MCF 10A (cell line): ENCODE measurements around the gene DRG2. TPM values are rescaled to one million over a fixed set of nuclear protein-coding genes. Genes with fewer than 3 reads are reported as not detected.

Experiments
- BruUV-seq: library from RNA; stranded (reverse); fragments of 400-500 nt; replicated peaks from 2 replicates; lab custom pipeline; 2021; lab: Mats Ljungman, UMichigan
- CTCF ChIA-PET: fragments of 300-600 bp; sonication (Branson Sonifier 250); formaldehyde crosslinking; extraction: SDS; loops from one replicate; lab custom pipeline; 2021; ENCODE audit warnings: antibody characterized with exemption, inconsistent platforms; lab: Yijun Ruan, JAX
- POLR2A ChIA-PET: fragments of 300-600, 350-650 bp; sonication (Branson Sonifier 250); formaldehyde crosslinking; extraction: SDS; loops from one replicate; lab custom pipeline; 2020; ENCODE audit warnings: antibody characterized with exemption, inconsistent platforms; lab: Yijun Ruan, JAX
- DNase-seq: peaks from one replicate; pipeline ENCODE4 v3.0.0-alpha.2; 2018; ENCODE audit not compliant: unreplicated experiment
- H3K27ac Mint-ChIP-seq: one replicate; pipeline ENCODE4 v1.8.0; 2022; ENCODE audit warnings: mild to moderate bottlenecking, low read depth, mixed read lengths; ENCODE audit not compliant: unreplicated experiment
- H3K27me3 Mint-ChIP-seq: one replicate; pipeline ENCODE4 v1.8.0; 2022; ENCODE audit warnings: mixed read lengths; ENCODE audit not compliant: insufficient read depth, unreplicated experiment
- H3K36me3 Mint-ChIP-seq: one replicate; pipeline ENCODE4 v1.8.0; 2022; ENCODE audit warnings: mild to moderate bottlenecking, moderate library complexity, mixed read lengths; ENCODE audit not compliant: insufficient read depth, unreplicated experiment
- H3K4me1 Mint-ChIP-seq: one replicate; pipeline ENCODE4 v1.8.0; 2022; ENCODE audit warnings: mixed read lengths; ENCODE audit not compliant: insufficient read depth, unreplicated experiment
- H3K4me3 Mint-ChIP-seq: one replicate; pipeline ENCODE4 v1.8.0; 2022; ENCODE audit warnings: mild to moderate bottlenecking, moderate library complexity, mixed read lengths; ENCODE audit not compliant: unreplicated experiment
- H3K9me3 Mint-ChIP-seq: one replicate; pipeline ENCODE4 v1.8.0; 2022; ENCODE audit warnings: mixed read lengths; ENCODE audit not compliant: unreplicated experiment
- CTCF ChIP-seq: fragments of 200-600 bp; IDR thresholded peaks from one replicate; pipeline ENCODE4 v1.8.0; 2022; ENCODE audit warnings: antibody characterized with exemption, mild to moderate bottlenecking; ENCODE audit not compliant: unreplicated experiment
- intact Hi-C: fragments of 100-400 bp; cut with micrococcal nuclease; formaldehyde crosslinking; loops from 2 replicates; pipeline ENCODE4 v1.14.1; 2022
- total RNA-seq: library from RNA; stranded (reverse); gene quantifications from 2 replicates; pipeline ENCODE4 v1.2.3, GENCODE V29; 2022

Gene DRG2
- total RNA-seq, 1 experiment from 2014 or later = 39.5 TPM

DNA sequence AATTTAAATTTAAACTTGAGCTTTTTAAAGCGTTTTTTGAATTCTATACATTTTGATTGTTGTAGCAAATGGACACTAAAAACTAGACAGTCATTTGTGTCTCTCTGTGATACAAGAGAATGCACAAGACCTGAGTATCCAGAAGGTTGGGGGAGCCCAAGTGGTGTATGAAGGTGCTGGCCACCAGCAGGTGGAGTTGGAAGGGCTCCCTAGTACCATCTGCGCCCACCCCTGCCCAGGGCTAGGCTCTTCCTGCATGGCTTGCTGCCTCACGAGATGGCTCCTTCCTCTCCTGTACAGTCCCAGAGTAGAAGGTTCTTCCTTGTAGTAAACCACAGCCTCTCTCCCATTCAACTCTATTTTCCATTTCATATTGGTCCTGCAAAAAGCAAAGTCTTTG lies 31.5 kb upstream of the DRG2 start:
- Mint-ChIP-seq H3K27me3 (no peaks in the 10 kb centered on the region), H3K36me3 (peaks cover 55% of the 10 kb centered on the region), H3K27ac (no peak overlapping the region), H3K4me1 (no peaks in the 10 kb centered on the region), H3K9me3 (no peaks in the 10 kb centered on the region), H3K4me3 (no peak overlapping the region)
- ChIA-PET POLR2A (no interaction called here), CTCF (no interaction called here)
- no TSS peak for BruUV-seq
- TF ChIP-seq CTCF = no peak
- intact Hi-C loops = no loop called here
- no peak for DNase-seq

DNA sequence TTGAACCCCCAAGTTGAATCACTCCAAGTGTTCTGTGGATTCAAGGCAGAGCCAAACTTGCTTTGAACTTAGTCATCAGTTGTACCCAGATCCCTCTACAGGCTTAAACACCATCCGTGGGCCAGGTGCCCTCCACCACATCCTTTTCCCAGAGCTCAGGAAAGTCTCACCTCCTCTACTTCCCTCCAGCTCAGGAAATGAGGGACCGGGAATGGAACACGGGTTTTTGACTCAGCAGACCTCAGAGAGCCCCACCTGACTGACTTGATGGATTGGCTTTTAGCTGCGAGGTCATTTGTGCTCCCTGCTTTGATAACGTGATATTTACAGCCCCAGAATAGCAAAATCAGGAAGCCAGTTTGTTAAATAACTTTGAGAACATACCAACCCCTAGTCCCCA lies 28.5 kb upstream of the DRG2 start:
- DNase-seq = no peak
- POLR2A ChIA-PET = interaction anchor here (0.7 to 1.7 kb wide), 2 partner anchors 11 to 13 kb away, joined by 4 to 11 read pairs; no protein-coding TSS in a partner anchor
- no TSS peak for BruUV-seq
- Mint-ChIP-seq H3K4me3 (no peak overlapping the region), H3K36me3 (peaks cover 59% of the 10 kb centered on the region), H3K9me3 (no peaks in the 10 kb centered on the region), H3K27ac (no peak overlapping the region), H3K4me1 (no peaks in the 10 kb centered on the region), H3K27me3 (no peaks in the 10 kb centered on the region)
- CTCF ChIA-PET = interaction anchor here (0.8 kb wide), 1 partner anchor 239 kb away, joined by 3 read pairs; no protein-coding TSS in a partner anchor
- TF ChIP-seq CTCF = no peak
- intact Hi-C loops = no loop called here

DNA sequence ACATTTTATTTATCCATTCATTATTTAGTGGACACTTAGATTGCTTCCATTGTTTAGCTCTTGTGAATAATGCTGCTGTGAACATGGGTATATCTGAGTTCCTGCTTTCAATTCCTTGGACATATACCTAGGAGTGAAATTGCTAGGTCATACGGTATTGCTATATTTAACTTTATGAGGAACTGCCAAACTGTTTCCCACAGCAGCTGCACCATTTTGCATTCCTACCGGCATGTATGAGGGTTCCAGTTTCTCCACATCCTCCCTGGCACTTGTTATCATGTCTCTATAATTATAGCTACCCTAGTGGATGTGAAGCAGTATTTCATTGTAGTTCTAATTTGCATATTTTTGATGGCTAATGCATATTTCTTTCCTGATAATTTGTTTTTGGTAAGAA lies 23.7 kb upstream of the DRG2 start:
- no peak for DNase-seq
- no TSS peak for BruUV-seq
- Mint-ChIP-seq H3K4me1 (no peaks in the 10 kb centered on the region), H3K36me3 (peaks cover 28% of the 10 kb centered on the region), H3K9me3 (no peaks in the 10 kb centered on the region), H3K4me3 (no peak overlapping the region), H3K27ac (no peak overlapping the region), H3K27me3 (no peaks in the 10 kb centered on the region)
- POLR2A ChIA-PET = no interaction called here
- CTCF ChIA-PET = interaction anchor here (0.6 to 0.7 kb wide), 2 partner anchors 15 to 486 kb away, joined by 3 to 5 read pairs; no protein-coding TSS in a partner anchor
- TF ChIP-seq CTCF = no peak
- intact Hi-C loops = no loop called here

DNA sequence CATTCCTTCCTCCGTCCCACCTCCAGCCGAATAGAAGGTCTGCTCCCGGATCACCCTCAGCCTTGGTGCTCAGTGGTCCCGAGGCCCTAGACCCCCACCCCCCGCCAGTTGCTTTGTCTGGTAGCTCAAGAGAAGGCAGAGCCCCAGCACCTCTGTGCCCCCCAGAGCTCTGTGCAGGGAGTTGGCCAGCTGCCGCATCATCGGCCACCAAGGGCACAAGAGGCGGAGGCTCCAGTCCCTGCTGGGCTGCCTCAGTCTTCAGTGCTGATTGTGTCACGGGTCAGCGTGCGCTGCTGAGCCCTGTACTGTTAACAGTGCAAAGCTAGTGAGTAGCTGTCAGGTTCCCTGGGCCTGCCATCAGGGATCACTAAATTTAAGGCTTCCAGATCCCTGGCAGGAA lies 22.2 kb upstream of the DRG2 start:
- no peak overlapping the region for H3K4me3 Mint-ChIP-seq
- TF ChIP-seq CTCF = no peak
- peaks cover 18% of the 10 kb centered on the region for H3K36me3 Mint-ChIP-seq
- H3K9me3 Mint-ChIP-seq = no peaks in the 10 kb centered on the region
- ChIA-PET CTCF (no interaction called here), POLR2A (no interaction called here)
- no peak for DNase-seq
- H3K27me3 Mint-ChIP-seq = no peaks in the 10 kb centered on the region
- no TSS peak for BruUV-seq
- no peaks in the 10 kb centered on the region for H3K4me1 Mint-ChIP-seq
- intact Hi-C loops = no loop called here
- H3K27ac Mint-ChIP-seq = no peak overlapping the region
